ENCODE measurements around the gene SSBP3.

SSBP3 gene

GRCh38 chr1:54249819-54250435, 156.3 kb downstream of the SSBP3 start:
- intact Hi-C loops (cut with DNase I; ENCODE audit: low total_unique reads) = no loop called here
- peak in 1 of 2 donors; percentile 64 for DNase-seq

GRCh38 chr1:54248966-54249365, 157.2 kb downstream of the SSBP3 start:
- Histone ChIP-seq H3K4me3 (no peak overlapping the region), H3K27ac (peak overlapping the region; percentile 10 to 11), H3K4me1 (peaks cover 0 to 42% (median 21%) of the 10 kb centered on the region in 4 donors), H3K36me3 (peaks cover 17 to 60% (median 37%) of the 10 kb centered on the region in 3 donors), H3K9me3 (no peaks in the 10 kb centered on the region), H3K27me3 (no peaks in the 10 kb centered on the region)
- TF ChIP-seq CTCF (IDR thresholded peaks at IDR 0.05) = no peak
- intact Hi-C loops (cut with DNase I; ENCODE audit: low total_unique reads) = no loop called here
- DNase-seq = no peak

More at GRCh38 chr1:54249819-54250435, 156.3 kb downstream of the SSBP3 start:
- H3K4me1 ChIP-seq = peaks cover 0 to 42% (median 25%) of the 10 kb centered on the region in 4 donors
- peaks cover 17 to 54% (median 37%) of the 10 kb centered on the region in 3 donors for H3K36me3 ChIP-seq
- peak overlapping the region; percentile 73 to 78 for H3K27ac ChIP-seq
- no peaks in the 10 kb centered on the region for H3K27me3 ChIP-seq
- H3K9me3 ChIP-seq = no peaks in the 10 kb centered on the region
- TF ChIP-seq CTCF (IDR thresholded peaks at IDR 0.05) = no peak
- H3K4me3 ChIP-seq = no peak overlapping the region

GRCh38 chr1:54247863-54248515, 158.2 kb downstream of the SSBP3 start:
- DNase-seq = no peak
- H3K36me3 ChIP-seq = peaks cover 23 to 68% (median 38%) of the 10 kb centered on the region in 3 donors
- intact Hi-C loops (cut with DNase I; ENCODE audit: low total_unique reads) = no loop called here
- H3K4me3 ChIP-seq = no peak overlapping the region
- TF ChIP-seq CTCF (IDR thresholded peaks at IDR 0.05) = no peak
- no peaks in the 10 kb centered on the region for H3K27me3 ChIP-seq
- H3K4me1 ChIP-seq = peaks cover 0 to 33% (median 14%) of the 10 kb centered on the region in 4 donors
- H3K27ac ChIP-seq = peak overlapping the region; percentile 11 to 32
- no peaks in the 10 kb centered on the region for H3K9me3 ChIP-seq

GRCh38 chr1:54246116-54246721, 160.0 kb downstream of the SSBP3 start:
- H3K4me1 ChIP-seq = peaks cover 0 to 43% (median 14%) of the 10 kb centered on the region in 4 donors
- H3K27me3 ChIP-seq = no peaks in the 10 kb centered on the region
- no peak for TF ChIP-seq CTCF (IDR thresholded peaks at IDR 0.05)
- peaks cover 27 to 78% (median 47%) of the 10 kb centered on the region in 3 donors for H3K36me3 ChIP-seq
- no peak for DNase-seq
- H3K9me3 ChIP-seq = no peaks in the 10 kb centered on the region
- intact Hi-C loops (cut with DNase I; ENCODE audit: low total_unique reads) = no loop called here
- H3K4me3 ChIP-seq = no peak overlapping the region
- H3K27ac ChIP-seq = peak overlapping the region in 1 of 2 donors; percentile 53

- Histone ChIP-seq H3K4me1 (peaks cover 0 to 40% (median 13%) of the 10 kb centered on the region in 4 donors), H3K9me3 (no peaks in the 10 kb centered on the region), H3K4me3 (no peak overlapping the region), H3K27ac (peak overlapping the region; percentile 28 to 53), H3K27me3 (no peaks in the 10 kb centered on the region), H3K36me3 (peaks cover 26 to 78% (median 47%) of the 10 kb centered on the region in 3 donors)
- intact Hi-C loops (cut with DNase I; ENCODE audit: low total_unique reads) = no loop called here
- TF ChIP-seq CTCF (IDR thresholded peaks at IDR 0.05) = no peak
- DNase-seq = no peak
Observed at GRCh38 chr1:54245501-54245900, 160.7 kb downstream of the SSBP3 start.

Measured in tibial artery (tissue), 4 donors.